ENCODE results near the gene ALKBH5. TPM values are rescaled to one million over a fixed set of nuclear protein-coding genes. Genes with fewer than 3 reads are reported as not detected.

The ALKBH5 gene
- total RNA-seq, 1 experiment from 2014 or later = 97.8 TPM

- H3K9me3 ChIP-seq (ENCODE audit: control insufficient read depth in 1 of 2, insufficient read depth in 1 of 2, low read depth in 1 of 2, low read length in 2 of 2) = no peaks in the 10 kb centered on the region
- H3K36me3 ChIP-seq (ENCODE audit: control insufficient read depth in 1 of 2, insufficient read depth in 2 of 2, low read length in 2 of 2) = no peaks in the 10 kb centered on the region; a peak in 1 of 4 replicates
- H3K9ac ChIP-seq (ENCODE audit: low read length) = no peak overlapping the region
Measured at GRCh38 chr17:18235743-18236256, 52.2 kb downstream of the ALKBH5 start.

More at GRCh38 chr17:18235743-18236256, 52.2 kb downstream of the ALKBH5 start:
- Histone ChIP-seq H3K9me2 (ENCODE audit: insufficient read depth) (no peaks in the 10 kb centered on the region), H3K4me2 (ENCODE audit: low read length) (peak overlapping the region; percentile 30), H3K27ac (ENCODE audit: low read depth, low read length) (peak overlapping the region; percentile 35; the same call in 1 of the 2 replicates), H2AFZ (ENCODE audit: low read depth, low read length, poor library complexity, severe bottlenecking) (no peak overlapping the region), H3K4me3 (replicated peaks in 1 of 2; ENCODE audit: low read depth in 1 of 2, low read length in 2 of 2) (no peak overlapping the region), H4K20me1 (ENCODE audit: insufficient read depth) (no peaks in the 10 kb centered on the region), H3K27me3 (ENCODE audit: insufficient read depth, low read length) (no peaks in the 10 kb centered on the region), H3K79me2 (ENCODE audit: insufficient read depth, low read length) (no peaks in the 10 kb centered on the region), H3K4me1 (ENCODE audit: control insufficient read depth in 1 of 2, insufficient read depth in 2 of 2, low read length in 2 of 2) (peaks cover 0 to 13% of the 10 kb centered on the region in 2 experiments; a peak in 2 of 4 replicates)
- no peak for TF ChIP-seq RAD21 (IDR thresholded peaks at IDR 0.05; ENCODE audit: low read depth)
- TF ChIP-seq FOSL1 (IDR thresholded peaks at IDR 0.05; ENCODE audit: low read depth) = no peak
- TF ChIP-seq POLR2AphosphoS5 (IDR thresholded peaks at IDR 0.05; ENCODE audit: low read depth, low read length) = no peak
- no peak for TF ChIP-seq REST (IDR thresholded peaks at IDR 0.05; ENCODE audit: low read depth)
- no peak for TF ChIP-seq EZH2 (IDR thresholded peaks at IDR 0.05)
- no peak for TF ChIP-seq EZH2phosphoT487 (IDR thresholded peaks at IDR 0.05; ENCODE audit: borderline replicate concordance)
- TF ChIP-seq ZNF274 (IDR thresholded peaks at IDR 0.05; ENCODE audit: low read depth, low read length) = no peak
- TF ChIP-seq YY1 (IDR thresholded peaks at IDR 0.05; ENCODE audit: extremely low read depth, insufficient replicate concordance, low read depth, low read length) = no peak
- no peak for TF ChIP-seq CEBPB (IDR thresholded peaks at IDR 0.05; ENCODE audit: low read depth)
- no peak for TF ChIP-seq ATF3 (IDR thresholded peaks at IDR 0.05)
- TF ChIP-seq JUND (IDR thresholded peaks at IDR 0.05) = no peak
- no peak for TF ChIP-seq CBX3 (IDR thresholded peaks at IDR 0.05; ENCODE audit: low read depth)
- TF ChIP-seq MAX (IDR thresholded peaks at IDR 0.05) = no peak
- no peak for TF ChIP-seq POLR2A (IDR thresholded peaks at IDR 0.05; ENCODE audit: borderline replicate concordance, extremely low read depth, insufficient read depth, insufficient read length)
- no peak for TF ChIP-seq SIN3A (IDR thresholded peaks at IDR 0.05; ENCODE audit: low read depth)
- no peak for TF ChIP-seq ELF1 (IDR thresholded peaks at IDR 0.05; ENCODE audit: borderline replicate concordance, low read depth)
- BruUV-seq (replicated peaks) = no TSS peak
- intact Hi-C loops (cut with micrococcal nuclease) = no loop called here
- no peak for DNase-seq (ENCODE audit: low read depth, low spot score)
- CTCF ChIA-PET = no interaction called here
- RAD21 ChIA-PET (ENCODE audit: low non-redundant PET in 1 of 2, low total read pairs in 2 of 2, uncharacterized antibody in 2 of 2, unreplicated experiment in 2 of 2) = no interaction called here
- ATAC-seq = peak; percentile 53
- POLR2A ChIA-PET = no interaction called here
